PFSK-1 (cell line): ENCODE results near the gene MBOAT7.

ENCODE experiments used
- FOXP2 ChIP-seq: optimal IDR thresholded peaks from 2 replicates; pipeline ENCODE3; 2011; ENCODE audit warnings: borderline replicate concordance, control low read depth, inconsistent platforms; ENCODE audit not compliant: insufficient read depth; ENCODE audit errors: extremely low read length, extremely low read depth
- POLR2AphosphoS5 ChIP-seq: IDR thresholded peaks from 2 replicates; pipeline ENCODE4 v1.6.1; 2012; ENCODE audit warnings: low read depth, mild to moderate bottlenecking, control low read depth, low read length, moderate library complexity
- SIN3A ChIP-seq: IDR thresholded peaks from 2 replicates; pipeline ENCODE4 v1.6.1; 2012; ENCODE audit warnings: mild to moderate bottlenecking, low read length, moderate library complexity, borderline replicate concordance; ENCODE audit not compliant: insufficient read depth
- TAF1 ChIP-seq: IDR thresholded peaks from 2 replicates; pipeline ENCODE4 v1.6.1; 2012; ENCODE audit warnings: low read length, control low read depth, borderline replicate concordance; ENCODE audit not compliant: insufficient read depth
- TF ChIP-seq, protein P1 (sequence below), 2 experiments: IDR thresholded peaks; 2 replicates each; pipeline versions ENCODE4 v1.6.1 to v1.8.0; 2011 to 2012; ENCODE audit warnings: low read depth in 2 of 2, low read length in 2 of 2, control low read depth in 1 of 2, inconsistent platforms in 1 of 2, mild to moderate bottlenecking in 1 of 2, moderate library complexity in 1 of 2; ENCODE audit not compliant: insufficient read depth in 1 of 2

The MBOAT7 gene

GRCh38 chr19:54211235-54211634, 21.9 kb upstream of the MBOAT7 start:
- TF ChIP-seq SIN3A (no peak), TAF1 (no peak), FOXP2 (no peak), POLR2AphosphoS5 (no peak; the same call in 1 of the 2 replicates)
- TF ChIP-seq, protein P1, sequence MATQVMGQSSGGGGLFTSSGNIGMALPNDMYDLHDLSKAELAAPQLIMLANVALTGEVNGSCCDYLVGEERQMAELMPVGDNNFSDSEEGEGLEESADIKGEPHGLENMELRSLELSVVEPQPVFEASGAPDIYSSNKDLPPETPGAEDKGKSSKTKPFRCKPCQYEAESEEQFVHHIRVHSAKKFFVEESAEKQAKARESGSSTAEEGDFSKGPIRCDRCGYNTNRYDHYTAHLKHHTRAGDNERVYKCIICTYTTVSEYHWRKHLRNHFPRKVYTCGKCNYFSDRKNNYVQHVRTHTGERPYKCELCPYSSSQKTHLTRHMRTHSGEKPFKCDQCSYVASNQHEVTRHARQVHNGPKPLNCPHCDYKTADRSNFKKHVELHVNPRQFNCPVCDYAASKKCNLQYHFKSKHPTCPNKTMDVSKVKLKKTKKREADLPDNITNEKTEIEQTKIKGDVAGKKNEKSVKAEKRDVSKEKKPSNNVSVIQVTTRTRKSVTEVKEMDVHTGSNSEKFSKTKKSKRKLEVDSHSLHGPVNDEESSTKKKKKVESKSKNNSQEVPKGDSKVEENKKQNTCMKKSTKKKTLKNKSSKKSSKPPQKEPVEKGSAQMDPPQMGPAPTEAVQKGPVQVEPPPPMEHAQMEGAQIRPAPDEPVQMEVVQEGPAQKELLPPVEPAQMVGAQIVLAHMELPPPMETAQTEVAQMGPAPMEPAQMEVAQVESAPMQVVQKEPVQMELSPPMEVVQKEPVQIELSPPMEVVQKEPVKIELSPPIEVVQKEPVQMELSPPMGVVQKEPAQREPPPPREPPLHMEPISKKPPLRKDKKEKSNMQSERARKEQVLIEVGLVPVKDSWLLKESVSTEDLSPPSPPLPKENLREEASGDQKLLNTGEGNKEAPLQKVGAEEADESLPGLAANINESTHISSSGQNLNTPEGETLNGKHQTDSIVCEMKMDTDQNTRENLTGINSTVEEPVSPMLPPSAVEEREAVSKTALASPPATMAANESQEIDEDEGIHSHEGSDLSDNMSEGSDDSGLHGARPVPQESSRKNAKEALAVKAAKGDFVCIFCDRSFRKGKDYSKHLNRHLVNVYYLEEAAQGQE (IDR thresholded peaks at IDR 0.05; ENCODE audit: insufficient read depth in 1 of 2, low read depth in 2 of 2, low read length in 2 of 2), result no peak

GRCh38 chr19:54209811-54210494, 20.6 kb upstream of the MBOAT7 start:
- TF ChIP-seq SIN3A (peak; percentile 54; the same call in 1 of the 2 replicates), FOXP2 (peak; percentile 34)
- TF ChIP-seq, protein P1 (IDR thresholded peaks at IDR 0.05; ENCODE audit: insufficient read depth in 1 of 2, low read depth in 2 of 2, low read length in 2 of 2), result no peak

GRCh38 chr19:54209058-54209810, 19.9 kb upstream of the MBOAT7 start:
- TF ChIP-seq SIN3A (peak; percentile 29; the same call in 1 of the 2 replicates), POLR2AphosphoS5 (peak; percentile 14; the same call in 1 of the 2 replicates), TAF1 (no peak), FOXP2 (peak; percentile 2)
- TF ChIP-seq, protein P1 (IDR thresholded peaks at IDR 0.05; ENCODE audit: insufficient read depth in 1 of 2, low read depth in 2 of 2, low read length in 2 of 2), result no peak

GRCh38 chr19:54208784-54209057, 19.3 kb upstream of the MBOAT7 start:
- TF ChIP-seq POLR2AphosphoS5, result peak; percentile 72
- TF ChIP-seq, protein P1 (IDR thresholded peaks at IDR 0.05; ENCODE audit: insufficient read depth in 1 of 2, low read depth in 2 of 2, low read length in 2 of 2), result no peak
